Astrocyte (in vitro differentiated cells and primary cell): ENCODE data around the gene LTBP2. TPM values are rescaled to one million over a fixed set of nuclear protein-coding genes. Genes with fewer than 3 reads are reported as not detected.
A peak's percentile ranks its signal among the peaks of the same experiment; 100 is the strongest.

Experiments used
- DNase-seq: peaks from one replicate; pipeline ENCODE4 v3.0.0-alpha.2; 2010; ENCODE audit warnings: low read depth
- FAIRE-seq: peaks from 2 replicates; lab custom pipeline; 2011; peaks lifted over from hg19 to GRCh38; lab: Jason Lieb, UNC
- H2AFZ ChIP-seq: 2 replicates; pipeline ENCODE4 v1.6.0; 2012; ENCODE audit warnings: low read depth, low read length, inconsistent platforms
- H3K27ac ChIP-seq: 2 replicates; pipeline ENCODE4 v1.5.1; 2011; ENCODE audit warnings: low read depth, low read length, inconsistent platforms
- H3K27me3 ChIP-seq: 2 replicates; pipeline ENCODE4 v1.6.0; 2011; ENCODE audit warnings: low read length, inconsistent platforms; ENCODE audit not compliant: insufficient read depth
- H3K36me3 ChIP-seq: 2 replicates; pipeline ENCODE4 v1.5.1; 2011; ENCODE audit warnings: low read length, inconsistent platforms; ENCODE audit not compliant: insufficient read depth
- H3K4me1 ChIP-seq: 2 replicates; pipeline ENCODE4 v1.5.1; 2011; ENCODE audit warnings: low read length, inconsistent platforms; ENCODE audit not compliant: insufficient read depth
- H3K4me2 ChIP-seq: 2 replicates; pipeline ENCODE4 v1.6.0; 2012; ENCODE audit warnings: low read length, inconsistent platforms
- H3K4me3 ChIP-seq: 2 replicates; pipeline ENCODE4 v1.5.1; 2011; ENCODE audit warnings: low read depth, mild to moderate bottlenecking, low read length, inconsistent platforms; ENCODE audit not compliant: insufficient read depth
- H3K79me2 ChIP-seq: 2 replicates; pipeline ENCODE4 v1.6.0; 2012; ENCODE audit warnings: mild to moderate bottlenecking, low read length, inconsistent platforms; ENCODE audit not compliant: insufficient read depth
- H3K9ac ChIP-seq: 2 replicates; pipeline ENCODE4 v1.6.0; 2012; ENCODE audit warnings: mild to moderate bottlenecking, low read length, inconsistent platforms
- H3K9me3 ChIP-seq: 2 replicates; pipeline ENCODE4 v1.5.1; 2012; ENCODE audit warnings: low read depth, mild to moderate bottlenecking, low read length, inconsistent platforms; ENCODE audit not compliant: insufficient read depth
- H4K20me1 ChIP-seq: 2 replicates; pipeline ENCODE4 v1.6.0; 2012; ENCODE audit warnings: low read length, inconsistent platforms; ENCODE audit not compliant: insufficient read depth
- H3K27ac Mint-ChIP-seq: one replicate; pipeline ENCODE4 v1.8.0; 2021; ENCODE audit warnings: mild to moderate bottlenecking, mixed read lengths; ENCODE audit not compliant: unreplicated experiment
- H3K27me3 Mint-ChIP-seq: one replicate; pipeline ENCODE4 v1.8.0; 2021; ENCODE audit warnings: low read depth, mixed read lengths; ENCODE audit not compliant: unreplicated experiment
- H3K36me3 Mint-ChIP-seq: one replicate; pipeline ENCODE4 v1.8.0; 2021; ENCODE audit warnings: low read depth, mixed read lengths; ENCODE audit not compliant: unreplicated experiment
- H3K4me1 Mint-ChIP-seq: one replicate; pipeline ENCODE4 v1.8.0; 2021; ENCODE audit warnings: low read depth, mixed read lengths; ENCODE audit not compliant: unreplicated experiment
- H3K4me3 Mint-ChIP-seq: one replicate; pipeline ENCODE4 v1.8.0; 2021; ENCODE audit warnings: mild to moderate bottlenecking, moderate library complexity, mixed read lengths; ENCODE audit not compliant: unreplicated experiment
- H3K9me3 Mint-ChIP-seq: one replicate; pipeline ENCODE4 v1.8.0; 2021; ENCODE audit warnings: mild to moderate bottlenecking, mixed read lengths; ENCODE audit not compliant: unreplicated experiment
- EZH2 ChIP-seq: IDR thresholded peaks from 2 replicates; pipeline ENCODE4 v1.6.1; 2012; ENCODE audit warnings: mild to moderate bottlenecking, low read length, inconsistent platforms; ENCODE audit not compliant: insufficient read depth
- total RNA-seq: library from RNA; stranded (reverse); gene quantifications from 2 replicates; pipeline ENCODE4 v1.2.1, GENCODE V29; 2021
- TF ChIP-seq, protein P1 (sequence below): IDR thresholded peaks from 2 replicates; pipeline ENCODE4 v1.5.1; 2011; ENCODE audit warnings: low read depth, mild to moderate bottlenecking, inconsistent platforms, low read length, moderate library complexity; ENCODE audit not compliant: insufficient read depth

LTBP2 gene
- total RNA-seq, 1 donor from 2014 or later, result 162 TPM

DNA sequence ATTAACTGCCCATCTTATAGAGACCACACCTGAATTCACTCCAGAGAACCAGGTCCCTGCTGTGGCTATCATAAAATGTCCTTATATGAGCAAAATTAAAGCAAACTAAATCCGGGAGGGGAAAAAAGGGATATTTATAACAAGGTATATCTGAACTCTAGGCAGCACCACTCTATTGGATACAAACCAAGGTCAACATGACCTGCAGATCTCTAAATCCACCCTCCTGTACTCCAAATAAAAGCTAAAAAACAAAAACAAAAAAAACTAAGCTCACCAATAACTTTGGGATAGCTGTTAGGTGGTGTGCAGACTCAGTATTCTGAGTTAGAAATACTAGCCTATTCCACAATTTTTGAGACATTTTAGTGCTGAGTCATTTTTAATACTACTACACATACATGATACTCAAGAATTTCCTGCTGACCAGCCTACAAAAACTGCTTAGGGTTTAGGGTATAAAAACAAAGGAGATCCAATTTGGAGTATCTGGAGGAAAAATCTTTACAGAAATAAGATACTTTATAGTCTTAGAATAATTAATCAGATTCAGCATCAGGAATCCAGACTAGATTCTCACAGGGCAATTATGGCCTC lies 46.6 kb upstream of the LTBP2 start:
- Histone ChIP-seq H4K20me1 (no peaks in the 10 kb centered on the region), H2AFZ (no peak overlapping the region), H3K4me1 (peaks cover 33% of the 10 kb centered on the region), H3K27me3 (no peaks in the 10 kb centered on the region), H3K4me2 (peak overlapping the region; percentile 58), H3K36me3 (peaks cover 24% of the 10 kb centered on the region), H3K9ac (no peak overlapping the region), H3K79me2 (no peaks in the 10 kb centered on the region), H3K9me3 (no peaks in the 10 kb centered on the region), H3K27ac (peak overlapping the region; percentile 19), H3K4me3 (no peak overlapping the region)
- peaks cover 3% of the 10 kb centered on the region for H3K9me3 Mint-ChIP-seq
- FAIRE-seq, result peak; percentile 64
- peak overlapping the region; percentile 50 for H3K27ac Mint-ChIP-seq
- TF ChIP-seq EZH2, result no peak
- H3K27me3 Mint-ChIP-seq, result no peaks in the 10 kb centered on the region
- peaks cover 40% of the 10 kb centered on the region for H3K36me3 Mint-ChIP-seq
- H3K4me3 Mint-ChIP-seq, result no peak overlapping the region
- DNase-seq, result peak; percentile 60
- peaks cover 33% of the 10 kb centered on the region for H3K4me1 Mint-ChIP-seq

DNA sequence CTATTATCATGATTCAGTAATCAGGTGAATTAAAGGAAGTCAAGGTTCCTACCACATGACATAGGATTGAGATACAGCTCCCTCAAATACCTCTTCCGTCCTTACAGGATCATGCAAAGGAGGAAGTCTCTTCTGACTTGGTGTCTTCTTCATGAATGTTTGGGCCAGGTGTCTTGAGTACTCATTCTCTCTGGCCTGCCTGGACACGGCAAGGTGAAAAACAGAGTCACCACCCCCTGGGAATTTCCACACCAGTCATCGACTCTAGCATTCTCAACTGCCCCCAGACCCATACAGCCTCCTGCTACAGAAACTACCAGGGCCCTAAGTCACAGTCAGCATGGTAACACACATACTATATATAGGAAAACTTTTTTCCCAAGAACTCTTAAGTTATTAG lies 44.9 kb upstream of the LTBP2 start:
- Histone ChIP-seq H3K4me2 (no peak overlapping the region), H3K9me3 (no peaks in the 10 kb centered on the region), H3K27ac (no peak overlapping the region), H2AFZ (no peak overlapping the region), H3K36me3 (peaks cover 11% of the 10 kb centered on the region), H3K4me3 (no peak overlapping the region), H3K27me3 (no peaks in the 10 kb centered on the region), H3K4me1 (peaks cover 33% of the 10 kb centered on the region), H4K20me1 (no peaks in the 10 kb centered on the region), H3K79me2 (no peaks in the 10 kb centered on the region), H3K9ac (no peak overlapping the region)
- Mint-ChIP-seq H3K4me3 (no peak overlapping the region), H3K27ac (no peak overlapping the region), H3K27me3 (no peaks in the 10 kb centered on the region), H3K4me1 (peaks cover 31% of the 10 kb centered on the region), H3K36me3 (peaks cover 34% of the 10 kb centered on the region), H3K9me3 (peaks cover 3% of the 10 kb centered on the region)
- TF ChIP-seq, protein P1, sequence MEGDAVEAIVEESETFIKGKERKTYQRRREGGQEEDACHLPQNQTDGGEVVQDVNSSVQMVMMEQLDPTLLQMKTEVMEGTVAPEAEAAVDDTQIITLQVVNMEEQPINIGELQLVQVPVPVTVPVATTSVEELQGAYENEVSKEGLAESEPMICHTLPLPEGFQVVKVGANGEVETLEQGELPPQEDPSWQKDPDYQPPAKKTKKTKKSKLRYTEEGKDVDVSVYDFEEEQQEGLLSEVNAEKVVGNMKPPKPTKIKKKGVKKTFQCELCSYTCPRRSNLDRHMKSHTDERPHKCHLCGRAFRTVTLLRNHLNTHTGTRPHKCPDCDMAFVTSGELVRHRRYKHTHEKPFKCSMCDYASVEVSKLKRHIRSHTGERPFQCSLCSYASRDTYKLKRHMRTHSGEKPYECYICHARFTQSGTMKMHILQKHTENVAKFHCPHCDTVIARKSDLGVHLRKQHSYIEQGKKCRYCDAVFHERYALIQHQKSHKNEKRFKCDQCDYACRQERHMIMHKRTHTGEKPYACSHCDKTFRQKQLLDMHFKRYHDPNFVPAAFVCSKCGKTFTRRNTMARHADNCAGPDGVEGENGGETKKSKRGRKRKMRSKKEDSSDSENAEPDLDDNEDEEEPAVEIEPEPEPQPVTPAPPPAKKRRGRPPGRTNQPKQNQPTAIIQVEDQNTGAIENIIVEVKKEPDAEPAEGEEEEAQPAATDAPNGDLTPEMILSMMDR, result no peak
- no peak for TF ChIP-seq EZH2
- FAIRE-seq, result no peak
- no peak for DNase-seq

DNA sequence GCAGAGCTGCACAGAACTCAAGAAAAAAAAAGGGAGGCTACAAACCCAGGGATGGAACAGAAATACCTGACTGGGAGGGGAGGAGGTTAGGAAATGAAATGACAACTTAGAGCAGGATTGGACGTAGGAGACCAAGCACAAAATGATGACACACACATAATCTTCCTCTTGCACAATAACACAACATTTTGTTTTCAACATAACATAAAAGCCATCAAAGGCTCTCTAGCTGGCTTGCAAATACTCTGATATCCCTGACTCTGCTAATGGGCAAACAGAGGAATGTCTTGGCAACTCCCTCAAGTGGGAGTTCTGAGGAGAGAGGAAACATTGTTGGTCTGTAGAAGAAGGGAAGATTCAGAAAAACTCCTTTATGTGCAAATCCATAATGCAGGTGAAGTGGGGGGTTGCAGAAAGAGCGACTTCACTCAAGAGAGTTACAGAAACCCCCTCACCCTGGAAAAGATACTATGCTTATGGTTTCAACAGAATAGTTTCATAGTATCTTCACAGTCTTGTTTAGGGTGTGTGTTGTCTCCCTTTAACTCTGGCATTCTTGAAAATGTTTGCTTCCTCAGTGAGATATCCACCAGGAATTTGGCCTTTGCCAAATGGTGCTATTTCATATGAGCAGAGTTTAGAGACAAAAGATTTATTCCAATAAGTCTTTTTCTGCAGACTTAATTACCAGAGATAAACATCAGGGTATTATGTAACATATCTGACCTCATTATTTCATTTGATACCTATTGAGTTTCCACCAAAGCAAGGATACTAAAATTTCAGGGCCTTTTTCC lies 43.8 kb upstream of the LTBP2 start:
- no peaks in the 10 kb centered on the region for H3K9me3 ChIP-seq
- no peaks in the 10 kb centered on the region for H4K20me1 ChIP-seq
- no peaks in the 10 kb centered on the region for H3K27me3 ChIP-seq
- peak overlapping the region; percentile 59 for H3K4me2 ChIP-seq
- Mint-ChIP-seq H3K9me3 (peaks cover 3% of the 10 kb centered on the region), H3K27ac (peak overlapping the region; percentile 36), H3K27me3 (no peaks in the 10 kb centered on the region), H3K4me3 (peak overlapping the region; percentile 16), H3K4me1 (peaks cover 36% of the 10 kb centered on the region), H3K36me3 (peaks cover 38% of the 10 kb centered on the region)
- peak; percentile 64 for FAIRE-seq
- DNase-seq, result peak; percentile 60
- TF ChIP-seq, protein P1, result no peak
- no peak for TF ChIP-seq EZH2
- peaks cover 6% of the 10 kb centered on the region for H3K36me3 ChIP-seq
- H3K4me1 ChIP-seq, result peaks cover 33% of the 10 kb centered on the region
- no peak overlapping the region for H2AFZ ChIP-seq
- no peak overlapping the region for H3K4me3 ChIP-seq
- H3K79me2 ChIP-seq, result no peaks in the 10 kb centered on the region
- H3K9ac ChIP-seq, result no peak overlapping the region
- no peak overlapping the region for H3K27ac ChIP-seq
